ENCODE results near the gene GLUL. TPM values are rescaled to one million over a fixed set of nuclear protein-coding genes. Genes with fewer than 3 reads are reported as not detected.

GLUL gene
- total RNA-seq, 2 donors from 2014 or later = 159 to 236 TPM

- Mint-ChIP-seq H3K4me3 (no peak overlapping the region), H3K27me3 (peaks cover 39% of the 10 kb centered on the region), H3K36me3 (ENCODE audit: low read depth) (no peaks in the 10 kb centered on the region), H3K9me3 (peaks cover 4% of the 10 kb centered on the region), H3K4me1 (no peaks in the 10 kb centered on the region), H3K27ac (no peak overlapping the region)
- no peak for ATAC-seq (replicated peaks)
These were observed 16.1 kb upstream of the GLUL start for GRCh38 chr1:182407724-182408123.

GRCh38 chr1:182406012-182406411 is 14.4 kb upstream of the GLUL start:
- no peak overlapping the region for H3K27ac Mint-ChIP-seq
- peaks cover 4% of the 10 kb centered on the region for H3K9me3 Mint-ChIP-seq
- no peak for ATAC-seq (replicated peaks)
- peaks cover 39% of the 10 kb centered on the region for H3K27me3 Mint-ChIP-seq
- H3K4me3 Mint-ChIP-seq = no peak overlapping the region
- no peaks in the 10 kb centered on the region for H3K4me1 Mint-ChIP-seq
- H3K36me3 Mint-ChIP-seq (ENCODE audit: low read depth) = no peaks in the 10 kb centered on the region

- H3K27ac Mint-ChIP-seq = no peak overlapping the region
- no peaks in the 10 kb centered on the region for H3K36me3 Mint-ChIP-seq (ENCODE audit: low read depth)
- no peak overlapping the region for H3K4me3 Mint-ChIP-seq
- H3K4me1 Mint-ChIP-seq = no peaks in the 10 kb centered on the region
- H3K9me3 Mint-ChIP-seq = peaks cover 4% of the 10 kb centered on the region
- ATAC-seq (replicated peaks) = no peak
- peaks cover 39% of the 10 kb centered on the region for H3K27me3 Mint-ChIP-seq
These were observed 14.0 kb upstream of the GLUL start for GRCh38 chr1:182405578-182405977.

GRCh38 chr1:182404781-182405180 is 13.2 kb upstream of the GLUL start:
- peaks cover 33% of the 10 kb centered on the region for H3K27me3 Mint-ChIP-seq
- no peaks in the 10 kb centered on the region for H3K36me3 Mint-ChIP-seq (ENCODE audit: low read depth)
- H3K9me3 Mint-ChIP-seq = peaks cover 4% of the 10 kb centered on the region
- ATAC-seq (replicated peaks) = no peak
- no peak overlapping the region for H3K27ac Mint-ChIP-seq
- no peak overlapping the region for H3K4me3 Mint-ChIP-seq
- no peaks in the 10 kb centered on the region for H3K4me1 Mint-ChIP-seq

GRCh38 chr1:182400567-182400966 is 9.0 kb upstream of the GLUL start, which contains the start of gene TEDDM1:
TEDDM1 (minus strand) TSS chr1:182400667; CDS start chr1:182400485, 182 bp downstream.
- no peak within 1 kb of the TSS for H3K4me3 Mint-ChIP-seq
- H3K4me1 Mint-ChIP-seq = peaks cover 6% of the 10 kb centered on the region
- no peak for ATAC-seq (replicated peaks)
- H3K27ac Mint-ChIP-seq = no peak within 1 kb of the TSS
- H3K27me3 Mint-ChIP-seq = peaks cover 5% of the 10 kb centered on the region
- H3K9me3 Mint-ChIP-seq = no peaks in the 10 kb centered on the region
- no peaks in the 10 kb centered on the region for H3K36me3 Mint-ChIP-seq (ENCODE audit: low read depth)

GRCh38 chr1:182397653-182398393 is 6.2 kb upstream of the GLUL start:
- Mint-ChIP-seq H3K27ac (no peak overlapping the region), H3K27me3 (no peaks in the 10 kb centered on the region), H3K36me3 (ENCODE audit: low read depth) (no peaks in the 10 kb centered on the region), H3K9me3 (no peaks in the 10 kb centered on the region), H3K4me3 (no peak overlapping the region), H3K4me1 (peaks cover 6% of the 10 kb centered on the region)
- ATAC-seq (replicated peaks) = peak; percentile 35

- H3K36me3 Mint-ChIP-seq (ENCODE audit: low read depth) = peaks cover 5% of the 10 kb centered on the region
- no peaks in the 10 kb centered on the region for H3K9me3 Mint-ChIP-seq
- peaks cover 6% of the 10 kb centered on the region for H3K4me1 Mint-ChIP-seq
- no peak overlapping the region for H3K27ac Mint-ChIP-seq
- ATAC-seq (replicated peaks) = no peak
- no peaks in the 10 kb centered on the region for H3K27me3 Mint-ChIP-seq
- no peak overlapping the region for H3K4me3 Mint-ChIP-seq
These were observed 4.3 kb upstream of the GLUL start for GRCh38 chr1:182395906-182396305.

- no peak for ATAC-seq (replicated peaks)
- H3K27me3 Mint-ChIP-seq = no peaks in the 10 kb centered on the region
- H3K27ac Mint-ChIP-seq = no peak overlapping the region
- H3K4me1 Mint-ChIP-seq = peaks cover 14% of the 10 kb centered on the region
- H3K9me3 Mint-ChIP-seq = no peaks in the 10 kb centered on the region
- H3K4me3 Mint-ChIP-seq = no peak overlapping the region
- peaks cover 20% of the 10 kb centered on the region for H3K36me3 Mint-ChIP-seq (ENCODE audit: low read depth)
These were observed 2.6 kb upstream of the GLUL start for GRCh38 chr1:182394055-182394775.

GRCh38 chr1:182392050-182393028 is 749 bp upstream of the GLUL start:
- peak; percentile 10 for ATAC-seq (replicated peaks)
- Mint-ChIP-seq H3K4me1 (peaks cover 14% of the 10 kb centered on the region), H3K4me3 (peak overlapping the region; percentile 95), H3K36me3 (ENCODE audit: low read depth) (peaks cover 39% of the 10 kb centered on the region), H3K27me3 (no peaks in the 10 kb centered on the region), H3K9me3 (no peaks in the 10 kb centered on the region), H3K27ac (no peak overlapping the region)

GRCh38 chr1:182391028-182391361 is 595 bp downstream of the GLUL start:
- H3K4me1 Mint-ChIP-seq = peaks cover 8% of the 10 kb centered on the region
- H3K36me3 Mint-ChIP-seq (ENCODE audit: low read depth) = peaks cover 52% of the 10 kb centered on the region
- H3K27ac Mint-ChIP-seq = peak overlapping the region; percentile 96
- ATAC-seq (replicated peaks) = peak; percentile 1
- peak overlapping the region; percentile 95 for H3K4me3 Mint-ChIP-seq
- H3K27me3 Mint-ChIP-seq = no peaks in the 10 kb centered on the region
- no peaks in the 10 kb centered on the region for H3K9me3 Mint-ChIP-seq

GRCh38 chr1:182389619-182390047 is 2.0 kb downstream of the GLUL start:
- no peaks in the 10 kb centered on the region for H3K27me3 Mint-ChIP-seq
- peaks cover 8% of the 10 kb centered on the region for H3K4me1 Mint-ChIP-seq
- peak overlapping the region; percentile 95 for H3K4me3 Mint-ChIP-seq
- H3K9me3 Mint-ChIP-seq = no peaks in the 10 kb centered on the region
- ATAC-seq (replicated peaks) = no peak
- peak overlapping the region; percentile 96 for H3K27ac Mint-ChIP-seq
- peaks cover 65% of the 10 kb centered on the region for H3K36me3 Mint-ChIP-seq (ENCODE audit: low read depth)

GRCh38 chr1:182388392-182389134 is 3.0 kb downstream of the GLUL start:
- Mint-ChIP-seq H3K27ac (no peak overlapping the region), H3K36me3 (ENCODE audit: low read depth) (peaks cover 76% of the 10 kb centered on the region)

GRCh38 chr1:182387566-182387965 is 4.0 kb downstream of the GLUL start:
- Mint-ChIP-seq H3K4me3 (no peak overlapping the region), H3K9me3 (no peaks in the 10 kb centered on the region), H3K27ac (no peak overlapping the region), H3K4me1 (peaks cover 8% of the 10 kb centered on the region), H3K27me3 (no peaks in the 10 kb centered on the region), H3K36me3 (ENCODE audit: low read depth) (peaks cover 86% of the 10 kb centered on the region)
- ATAC-seq (replicated peaks) = no peak

More at GRCh38 chr1:182388392-182389134, 3.0 kb downstream of the GLUL start:
- no peak for ATAC-seq (replicated peaks)
- H3K27me3 Mint-ChIP-seq = no peaks in the 10 kb centered on the region
- peak overlapping the region; percentile 95 for H3K4me3 Mint-ChIP-seq
- no peaks in the 10 kb centered on the region for H3K9me3 Mint-ChIP-seq
- peaks cover 8% of the 10 kb centered on the region for H3K4me1 Mint-ChIP-seq

GRCh38 chr1:182386980-182387379 is 4.6 kb downstream of the GLUL start:
- Mint-ChIP-seq H3K9me3 (no peaks in the 10 kb centered on the region), H3K4me3 (no peak overlapping the region), H3K4me1 (peaks cover 8% of the 10 kb centered on the region), H3K36me3 (ENCODE audit: low read depth) (peaks cover 86% of the 10 kb centered on the region), H3K27ac (no peak overlapping the region), H3K27me3 (no peaks in the 10 kb centered on the region)
- ATAC-seq (replicated peaks) = no peak

All from activated T-helper 17 cell treated with anti-CD3 and anti-CD28 coated beads, Interleukin-2, amount 50 U/mL, for 72 hours (primary cell).